Stimulated activated CD4-positive, alpha-beta T cell treated with anti-CD3 and anti-CD28 coated beads, Interleukin-4, amount 100 ng/mL, for 48 hours (primary cell): ENCODE measurements around the gene CDK16.

Experiments used
- DNase-seq, 2 donors: peaks; one replicate each; pipeline ENCODE4 v3.0.0-alpha.2; 2020; ENCODE audit warnings: low read depth in 2 of 2

Gene CDK16

DNA sequence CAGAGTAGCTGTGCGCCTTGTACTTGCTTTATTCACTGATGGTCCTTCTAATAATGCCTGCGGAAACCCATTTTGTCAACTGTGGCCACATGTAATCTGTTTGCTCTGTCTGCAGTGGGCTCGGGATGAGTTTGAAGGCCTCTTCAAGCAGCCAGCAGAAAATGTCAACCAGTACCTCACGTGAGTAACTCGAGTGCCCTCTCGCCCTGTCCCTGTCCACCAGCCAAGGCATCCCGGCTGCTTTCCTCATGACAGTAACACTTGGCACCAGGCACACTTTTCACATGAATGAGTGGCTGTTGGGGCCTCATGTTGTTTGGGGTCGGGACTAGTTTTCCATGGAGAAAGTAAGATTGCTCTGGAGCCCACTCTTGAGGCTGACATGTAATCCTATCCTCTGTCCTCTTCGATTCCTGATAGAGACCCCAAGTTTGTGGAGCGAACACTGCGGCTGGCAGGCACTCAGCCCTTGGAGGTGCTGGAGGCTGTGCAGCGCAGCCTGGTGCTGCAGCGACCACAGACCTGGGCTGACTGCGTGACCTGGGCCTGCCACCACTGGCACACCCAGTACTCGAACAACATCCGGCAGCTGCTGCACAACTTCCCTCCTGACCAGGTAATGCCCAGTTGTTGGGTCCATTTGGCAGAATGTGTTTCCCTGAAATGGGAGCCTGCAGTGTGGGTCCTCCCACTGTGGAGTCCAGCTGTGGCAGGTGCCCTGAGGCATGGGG, 8.8 kb upstream of the CDK16 start:
- no peak for DNase-seq

DNA sequence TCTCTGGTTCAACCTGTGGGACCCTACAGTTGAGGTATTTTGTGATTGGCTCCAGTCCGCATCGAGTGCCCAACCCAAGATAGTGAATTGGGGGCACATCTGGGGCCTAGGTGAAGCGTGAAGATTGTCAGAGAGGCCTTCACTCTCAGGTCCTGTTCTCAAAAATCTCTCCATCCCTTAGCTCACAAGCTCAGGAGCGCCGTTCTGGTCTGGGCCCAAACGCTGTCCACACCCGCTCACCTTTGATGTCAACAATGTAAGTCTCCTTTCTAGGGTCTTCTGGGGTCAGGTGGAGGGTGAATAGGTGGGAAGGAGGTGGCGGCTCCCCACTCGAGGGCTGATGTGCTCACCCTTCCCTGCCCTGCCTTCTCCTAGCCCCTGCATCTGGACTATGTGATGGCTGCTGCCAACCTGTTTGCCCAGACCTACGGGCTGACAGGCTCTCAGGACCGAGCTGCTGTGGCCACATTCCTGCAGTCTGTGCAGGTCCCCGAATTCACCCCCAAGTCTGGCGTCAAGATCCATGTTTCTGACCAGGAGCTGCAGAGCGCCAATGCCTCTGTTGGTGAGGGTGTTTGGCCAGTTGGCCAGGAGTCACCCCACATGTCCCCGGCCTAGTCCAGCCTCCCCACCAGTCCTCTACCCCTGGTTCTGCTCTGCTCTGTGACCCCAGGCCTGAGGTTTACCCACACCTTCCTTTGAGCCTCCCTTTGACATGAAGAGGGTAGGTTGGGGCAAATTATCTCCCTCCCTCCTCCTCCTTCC, 7.6 kb upstream of the CDK16 start:
- no peak for DNase-seq

DNA sequence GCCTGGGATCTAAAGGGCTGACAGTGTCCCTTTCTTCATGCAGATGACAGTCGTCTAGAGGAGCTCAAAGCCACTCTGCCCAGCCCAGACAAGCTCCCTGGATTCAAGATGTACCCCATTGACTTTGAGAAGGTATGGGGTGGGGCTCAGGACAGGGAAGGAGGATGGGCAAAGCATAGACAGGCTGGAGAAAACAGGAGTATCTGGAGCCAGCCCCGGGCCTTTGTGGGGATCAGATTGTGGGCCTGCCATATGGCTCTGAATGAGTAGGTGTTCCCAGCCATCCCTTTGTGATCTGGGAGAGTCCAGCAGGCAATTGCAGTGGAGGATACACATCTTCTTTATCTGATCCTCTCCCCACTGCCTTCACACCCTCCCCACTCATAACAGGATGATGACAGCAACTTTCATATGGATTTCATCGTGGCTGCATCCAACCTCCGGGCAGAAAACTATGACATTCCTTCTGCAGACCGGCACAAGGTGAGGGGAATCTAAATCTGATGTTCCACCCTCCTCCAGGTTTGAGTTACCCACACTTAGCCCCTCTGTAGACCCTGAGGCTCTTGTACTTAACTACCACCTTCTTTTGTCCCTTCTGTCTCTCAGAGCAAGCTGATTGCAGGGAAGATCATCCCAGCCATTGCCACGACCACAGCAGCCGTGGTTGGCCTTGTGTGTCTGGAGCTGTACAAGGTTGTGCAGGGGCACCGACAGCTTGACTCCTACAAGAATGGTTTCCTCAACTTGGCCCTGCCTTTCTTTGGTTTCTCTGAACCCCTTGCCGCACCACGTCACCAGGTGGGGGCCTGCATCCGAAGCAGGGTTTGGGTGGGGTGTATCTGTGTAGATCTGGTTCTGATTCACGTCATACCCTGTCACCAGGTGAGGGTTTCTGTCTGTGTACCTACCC, 5.8 kb upstream of the CDK16 start:
- no peak for DNase-seq

DNA sequence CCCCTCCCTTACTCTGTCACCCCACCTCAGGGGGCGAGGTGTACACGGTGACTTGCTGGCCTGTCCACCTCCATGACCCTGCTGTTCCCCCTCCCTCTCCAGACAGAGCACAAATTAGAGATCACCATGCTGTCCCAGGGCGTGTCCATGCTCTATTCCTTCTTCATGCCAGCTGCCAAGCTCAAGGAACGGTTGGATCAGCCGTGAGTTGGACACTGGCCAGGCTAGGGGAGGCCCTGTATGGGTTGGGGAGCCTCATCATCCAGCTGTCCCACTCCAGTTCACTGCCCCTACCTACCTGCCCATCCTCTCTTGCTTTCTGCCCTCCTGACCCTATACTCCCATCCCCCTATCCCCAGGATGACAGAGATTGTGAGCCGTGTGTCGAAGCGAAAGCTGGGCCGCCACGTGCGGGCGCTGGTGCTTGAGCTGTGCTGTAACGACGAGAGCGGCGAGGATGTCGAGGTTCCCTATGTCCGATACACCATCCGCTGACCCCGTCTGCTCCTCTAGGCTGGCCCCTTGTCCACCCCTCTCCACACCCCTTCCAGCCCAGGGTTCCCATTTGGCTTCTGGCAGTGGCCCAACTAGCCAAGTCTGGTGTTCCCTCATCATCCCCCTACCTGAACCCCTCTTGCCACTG, 3.9 kb upstream of the CDK16 start:
- DNase-seq, result no peak

DNA sequence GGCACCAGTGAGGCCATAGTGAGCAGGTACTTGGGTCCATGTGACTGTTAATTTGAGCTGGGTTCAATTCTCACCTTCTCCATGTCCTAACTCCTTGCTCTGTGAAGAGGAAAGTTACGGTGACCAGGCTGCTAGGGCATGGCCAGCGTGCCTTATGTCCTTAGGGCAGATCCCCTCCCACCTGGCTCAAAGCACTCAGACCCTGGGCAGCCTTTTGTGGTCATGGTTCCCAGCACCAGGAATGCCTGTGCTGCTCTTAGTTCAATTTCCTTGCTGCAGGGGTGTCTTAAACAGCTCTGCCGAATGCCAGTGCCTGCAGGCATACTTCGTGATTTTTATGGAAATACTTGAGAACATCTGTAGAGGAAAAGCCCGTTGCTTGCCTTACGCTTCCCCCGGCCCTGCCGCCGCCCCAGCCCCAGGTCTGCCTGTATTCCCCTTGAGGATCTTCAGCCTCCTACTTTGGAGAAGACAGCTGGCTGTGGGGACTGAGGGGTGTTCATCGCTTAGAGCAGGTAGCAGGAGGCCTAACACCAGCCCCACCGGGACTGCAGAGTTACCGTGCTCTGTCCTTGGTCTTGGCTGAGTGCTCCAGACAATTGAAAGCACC, 3.1 kb upstream of the CDK16 start:
- DNase-seq, result no peak

DNA sequence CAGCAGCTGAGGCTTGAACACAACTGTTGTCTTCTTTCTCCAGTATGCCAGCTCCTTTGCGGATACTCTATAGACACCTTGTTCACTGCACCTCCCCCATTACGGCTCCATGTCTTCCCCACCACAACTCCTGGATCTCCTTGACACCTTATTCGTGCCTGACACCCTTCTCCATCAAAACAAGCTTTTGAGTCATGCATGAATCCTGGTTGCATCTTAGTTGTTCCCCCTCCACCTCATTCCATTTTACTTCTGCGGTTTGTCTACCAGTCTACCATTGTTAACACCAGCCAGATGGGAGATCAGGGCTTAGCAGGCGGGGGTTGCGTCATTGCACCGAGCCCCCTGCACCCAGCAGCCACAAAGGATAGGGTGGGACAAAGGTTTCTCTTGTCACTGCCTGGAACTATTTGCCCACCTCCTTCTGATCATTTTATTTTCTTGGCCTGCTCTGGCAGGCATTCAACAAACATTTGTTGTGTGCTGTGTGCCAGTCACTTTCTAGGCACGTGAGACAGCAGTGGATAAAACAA, 2.0 kb upstream of the CDK16 start:
- DNase-seq, result no peak

DNA sequence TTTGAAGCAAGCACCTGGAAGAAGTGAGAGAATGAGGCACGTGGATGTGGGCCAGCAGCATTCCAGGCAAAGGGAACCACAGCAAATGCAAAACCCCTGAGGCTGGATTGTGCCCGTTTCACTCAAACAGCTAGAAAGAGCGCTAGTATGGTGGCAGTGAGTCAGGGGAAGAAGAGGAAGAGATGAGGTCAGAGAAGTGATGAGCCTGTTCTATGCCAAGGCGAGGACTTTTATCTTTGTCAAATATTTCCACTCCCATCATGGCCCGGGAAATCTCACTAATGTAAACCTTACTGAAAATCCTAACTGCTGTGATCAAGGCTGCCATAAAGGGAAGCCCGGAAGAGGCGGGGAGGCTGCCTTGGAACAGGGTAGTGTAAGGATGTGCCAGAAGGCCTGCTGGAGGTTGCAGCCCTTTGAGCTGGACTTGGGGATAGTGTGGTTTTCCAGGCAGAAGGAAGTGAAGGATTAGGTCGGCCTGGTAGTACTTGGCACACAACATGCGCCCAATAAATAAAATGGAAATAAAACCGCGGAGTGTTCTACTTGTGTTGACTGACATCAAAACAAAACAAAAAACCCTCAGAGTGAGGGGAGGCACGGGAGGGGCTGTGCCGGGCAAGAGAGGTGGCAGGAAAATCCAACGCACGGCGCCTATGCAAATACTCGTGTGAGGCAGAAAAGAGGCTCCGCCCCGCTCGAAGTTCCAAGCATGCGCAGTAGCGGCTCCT, 1.2 kb upstream of the CDK16 start:
- DNase-seq, result no peak

DNA sequence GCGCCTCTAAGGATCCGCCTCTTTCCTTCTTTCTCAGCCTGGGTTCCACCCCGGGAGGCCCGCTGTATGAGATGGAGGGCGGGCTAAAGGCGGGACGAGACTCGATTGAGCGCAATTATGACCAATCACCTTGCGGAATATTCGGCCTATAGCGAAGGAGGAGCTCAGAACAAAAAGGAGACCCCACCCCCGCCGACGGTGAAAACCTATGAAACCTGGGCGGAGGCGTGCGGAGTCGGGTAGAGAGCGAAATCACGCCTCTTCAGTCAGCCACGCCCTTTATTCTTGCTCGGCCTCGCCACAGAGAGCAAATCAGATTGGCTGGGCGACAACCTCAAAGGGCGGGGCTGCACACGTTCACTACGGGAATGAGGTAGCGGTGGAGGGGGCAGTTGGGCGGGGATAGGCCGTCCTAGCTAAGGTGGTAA, 615 bp upstream of the CDK16 start:
- DNase-seq, result peak; percentile 86 to 90

DNA sequence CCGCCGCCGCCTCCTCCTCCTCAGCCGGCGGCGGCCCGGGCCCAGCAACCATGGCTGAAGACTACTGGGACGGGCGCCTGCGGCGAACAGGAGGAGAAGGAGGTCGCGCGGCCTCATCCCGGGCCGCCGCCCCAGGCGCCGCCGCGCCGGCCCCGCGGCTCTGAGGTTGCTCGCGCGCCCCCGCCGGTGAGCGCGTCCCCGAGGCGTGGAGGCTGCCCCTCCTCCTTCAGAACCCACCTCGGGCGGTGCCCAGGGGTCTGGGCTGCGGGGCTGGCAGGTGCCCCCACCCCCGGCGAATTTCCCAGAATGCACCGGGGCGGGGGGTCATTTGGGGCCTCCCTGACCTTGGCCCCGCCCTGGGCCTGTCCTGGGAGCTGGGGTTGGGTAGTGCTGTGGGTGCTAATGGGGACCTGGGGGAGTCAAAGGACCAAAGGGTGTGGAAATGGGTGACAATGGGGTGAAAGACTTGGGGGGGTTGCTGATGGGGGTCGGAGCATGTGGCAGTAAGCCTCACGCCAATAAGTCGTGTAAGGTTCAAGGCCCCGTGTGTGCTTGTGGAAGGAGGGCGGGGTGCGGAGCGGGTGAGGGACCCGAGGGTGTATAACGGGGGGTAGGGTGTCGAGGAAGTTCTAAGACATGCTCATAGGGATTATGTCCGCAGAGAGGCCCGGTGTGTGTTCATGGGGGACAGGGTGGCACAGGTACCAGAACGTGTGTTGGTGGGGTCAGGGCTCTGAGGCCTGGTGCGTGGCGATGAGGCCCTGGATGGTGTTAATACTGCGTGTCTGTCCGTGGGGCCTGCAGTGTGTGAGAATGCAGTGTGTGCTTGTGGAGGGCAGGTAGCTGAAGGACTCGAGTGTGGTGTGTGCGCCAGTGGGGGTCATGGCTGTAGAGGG, 687 bp downstream of the CDK16 start:
- DNase-seq, result peak; percentile 32 to 38

DNA sequence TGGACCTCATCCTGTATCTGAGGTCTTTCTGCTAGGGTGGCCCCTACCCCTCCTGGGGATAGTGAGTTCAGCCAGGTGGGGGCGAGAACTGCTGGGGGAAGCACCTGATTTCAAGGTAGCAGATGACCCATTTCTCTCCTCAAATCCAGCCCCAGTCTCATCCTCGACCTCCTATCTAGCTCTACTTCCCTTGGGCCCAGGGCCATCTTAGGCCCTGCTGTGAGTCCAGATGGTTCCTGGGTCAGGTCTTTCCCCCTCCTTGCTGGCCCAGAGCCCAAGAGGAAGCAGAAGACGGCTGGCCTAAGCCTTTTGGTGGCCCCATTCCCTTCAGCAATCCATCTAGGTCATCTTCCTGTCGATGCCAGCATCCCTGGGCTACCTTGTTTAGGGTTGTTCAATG, 3.3 kb downstream of the CDK16 start:
- no peak for DNase-seq

DNA sequence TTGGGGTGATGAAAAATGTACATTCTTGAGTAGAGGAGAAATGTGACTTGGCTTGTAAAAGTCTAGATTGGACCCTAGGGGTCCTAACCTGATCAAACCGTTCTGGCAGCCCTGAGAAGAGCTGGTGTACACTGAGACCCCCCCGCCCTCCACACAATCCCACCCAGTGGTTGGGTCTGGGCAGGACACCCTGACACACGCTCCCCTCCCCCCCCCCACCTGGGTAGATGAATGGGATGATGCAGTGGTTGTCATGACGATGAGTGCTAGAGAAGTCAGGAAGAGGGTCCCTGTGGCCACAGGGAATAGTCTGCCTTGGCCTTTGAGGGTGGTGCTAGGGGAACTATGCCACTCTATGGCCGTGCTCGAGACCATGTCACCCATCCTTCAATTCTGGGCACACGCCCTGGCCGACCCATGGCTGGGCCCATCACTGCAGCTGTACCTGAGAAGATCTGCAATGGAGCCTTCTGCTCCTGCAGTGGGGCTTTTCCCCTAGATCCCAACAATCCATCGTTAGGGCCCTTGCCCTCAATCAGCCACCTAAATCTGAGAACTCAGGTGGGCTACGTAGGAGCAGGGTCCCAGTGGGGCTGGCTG, 4.4 kb downstream of the CDK16 start:
- DNase-seq, result no peak

DNA sequence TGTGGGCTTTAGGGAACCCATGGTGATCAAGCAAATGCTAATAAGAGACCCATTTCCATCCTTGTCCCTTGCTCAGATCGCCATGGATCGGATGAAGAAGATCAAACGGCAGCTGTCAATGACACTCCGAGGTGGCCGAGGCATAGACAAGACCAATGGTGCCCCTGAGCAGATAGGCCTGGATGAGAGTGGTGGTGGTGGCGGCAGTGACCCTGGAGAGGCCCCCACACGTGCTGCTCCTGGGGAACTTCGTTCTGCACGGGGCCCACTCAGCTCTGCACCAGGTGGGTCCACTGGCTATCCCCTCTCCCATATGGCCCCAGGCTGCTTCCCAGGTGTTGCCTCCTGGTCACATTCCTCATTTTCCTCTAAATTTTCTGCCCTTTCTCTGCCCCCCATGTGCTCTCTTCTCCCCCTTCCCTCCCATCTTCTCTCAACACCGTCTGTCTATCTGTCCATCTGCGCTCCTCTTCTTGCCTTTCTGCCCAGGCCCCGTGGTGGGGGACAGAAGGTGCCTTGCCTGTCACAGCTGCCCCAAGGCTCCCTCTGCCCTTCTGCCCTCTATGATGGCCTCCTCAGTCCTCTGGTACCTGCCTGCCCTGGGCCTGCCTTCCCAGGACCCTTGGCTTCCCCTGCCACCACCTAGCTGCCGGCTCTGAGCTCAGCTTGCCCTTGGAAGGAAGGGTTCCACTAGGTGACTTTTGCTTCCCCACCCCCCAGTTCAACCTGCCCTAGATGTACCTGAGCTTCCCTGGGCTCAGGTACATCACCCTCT, 5.2 kb downstream of the CDK16 start:
- no peak for DNase-seq

DNA sequence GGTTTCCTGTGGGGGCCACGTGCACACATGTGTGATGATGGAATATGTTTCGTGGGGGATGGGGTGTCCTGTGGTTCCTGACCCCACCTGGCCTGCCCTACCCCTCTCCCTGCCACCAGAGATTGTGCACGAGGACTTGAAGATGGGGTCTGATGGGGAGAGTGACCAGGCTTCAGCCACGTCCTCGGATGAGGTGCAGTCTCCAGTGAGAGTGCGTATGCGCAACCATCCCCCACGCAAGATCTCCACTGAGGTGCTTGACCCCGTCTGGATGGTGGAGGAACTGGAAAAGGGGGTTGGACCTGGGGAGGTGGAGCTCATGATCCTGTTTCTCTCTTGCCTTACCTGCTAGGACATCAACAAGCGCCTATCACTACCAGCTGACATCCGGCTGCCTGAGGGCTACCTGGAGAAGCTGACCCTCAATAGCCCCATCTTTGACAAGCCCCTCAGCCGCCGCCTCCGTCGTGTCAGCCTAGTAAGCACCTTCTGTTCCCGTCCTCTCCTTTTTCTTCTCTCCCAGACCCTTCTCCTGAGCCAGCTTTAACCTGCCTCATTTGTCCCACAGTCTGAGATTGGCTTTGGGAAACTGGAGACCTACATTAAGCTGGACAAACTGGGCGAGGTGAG, 5.9 kb downstream of the CDK16 start:
- no peak for DNase-seq

DNA sequence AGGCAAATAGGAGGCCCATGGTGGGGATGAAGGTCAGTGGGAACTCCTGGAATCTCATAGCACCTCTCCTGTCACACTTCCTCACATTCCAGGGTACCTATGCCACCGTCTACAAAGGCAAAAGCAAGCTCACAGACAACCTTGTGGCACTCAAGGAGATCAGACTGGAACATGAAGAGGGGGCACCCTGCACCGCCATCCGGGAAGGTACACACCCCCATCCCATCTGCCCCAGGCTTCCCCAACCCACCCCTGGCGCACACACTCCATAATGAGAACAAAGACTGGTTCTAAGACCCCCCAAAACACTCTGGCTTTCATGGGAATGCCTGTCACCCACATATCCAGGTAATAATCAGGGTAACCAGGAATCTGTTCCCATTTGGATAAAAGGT, 6.4 kb downstream of the CDK16 start:
- DNase-seq, result no peak

DNA sequence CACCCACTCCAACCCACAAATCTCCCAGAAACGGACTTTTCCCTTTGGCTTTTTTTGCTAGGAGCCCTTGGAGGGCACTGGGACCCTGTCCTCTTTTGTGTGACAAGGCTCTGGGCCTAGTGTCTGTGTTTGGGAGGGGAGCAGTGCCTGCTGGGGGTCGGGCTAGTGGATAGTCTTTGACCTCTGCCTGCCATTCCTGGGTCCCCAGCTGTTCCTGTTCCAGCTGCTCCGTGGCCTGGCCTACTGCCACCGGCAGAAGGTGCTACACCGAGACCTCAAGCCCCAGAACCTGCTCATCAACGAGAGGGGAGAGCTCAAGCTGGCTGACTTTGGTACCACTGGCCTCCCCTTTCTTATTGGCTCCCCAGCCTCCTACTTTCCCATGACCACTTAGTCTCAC, 7.6 kb downstream of the CDK16 start:
- DNase-seq, result no peak

DNA sequence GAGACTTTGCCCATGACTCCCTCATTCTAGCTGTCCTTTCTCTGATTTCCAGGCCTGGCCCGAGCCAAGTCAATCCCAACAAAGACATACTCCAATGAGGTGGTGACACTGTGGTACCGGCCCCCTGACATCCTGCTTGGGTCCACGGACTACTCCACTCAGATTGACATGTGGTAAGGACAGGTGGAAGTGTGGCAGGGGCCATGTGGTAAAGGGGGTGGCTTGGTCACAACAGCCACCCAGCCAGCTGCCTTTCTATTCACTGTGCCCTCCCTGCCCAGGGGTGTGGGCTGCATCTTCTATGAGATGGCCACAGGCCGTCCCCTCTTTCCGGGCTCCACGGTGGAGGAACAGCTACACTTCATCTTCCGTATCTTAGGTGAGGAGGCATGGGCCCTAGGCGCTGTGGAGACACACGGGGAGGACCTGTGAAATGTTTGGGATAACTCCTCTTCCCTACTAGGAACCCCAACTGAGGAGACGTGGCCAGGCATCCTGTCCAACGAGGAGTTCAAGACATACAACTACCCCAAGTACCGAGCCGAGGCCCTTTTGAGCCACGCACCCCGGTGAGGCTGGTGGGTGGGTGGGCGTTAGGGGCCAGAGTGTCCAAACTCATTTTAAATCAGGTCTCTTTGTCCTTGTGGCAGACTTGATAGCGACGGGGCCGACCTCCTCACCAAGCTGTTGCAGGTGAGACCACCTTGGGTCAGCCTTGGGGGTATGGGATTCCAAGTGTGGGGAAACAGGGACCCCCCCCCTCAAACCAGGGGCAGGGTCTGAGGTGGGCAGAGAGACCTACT, 8.3 kb downstream of the CDK16 start:
- DNase-seq, result no peak

DNA sequence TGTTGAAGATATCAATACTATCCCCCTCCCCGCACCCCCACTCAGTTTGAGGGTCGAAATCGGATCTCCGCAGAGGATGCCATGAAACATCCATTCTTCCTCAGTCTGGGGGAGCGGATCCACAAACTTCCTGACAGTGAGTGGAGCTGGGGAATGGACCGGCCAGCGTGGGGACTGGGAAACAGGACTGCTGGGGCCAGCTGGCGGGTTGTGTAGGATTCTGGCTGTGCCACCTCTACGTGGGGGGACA, 8.8 kb downstream of the CDK16 start:
- DNase-seq, result no peak
